Stimulated activated CD4-positive, alpha-beta T cell treated with anti-CD3 and anti-CD28 coated beads, Interleukin-15, amount 100 ng/mL, for 24 hours (primary cell): ENCODE measurements around the gene UBL4A.
A peak's percentile ranks its signal among the peaks of the same experiment; 100 is the strongest.

ENCODE experiments used
- DNase-seq: peaks from one replicate; pipeline ENCODE4 v3.0.0-alpha.2; 2020

The UBL4A gene

GRCh38 chrX:154486396-154487207 lies at the start of gene UBL4A:
Gene UBL4A (minus strand): TSS chrX:154486615. CDS start chrX:154486584, 31 bp downstream.
- peak; percentile 69 for DNase-seq

DNA sequence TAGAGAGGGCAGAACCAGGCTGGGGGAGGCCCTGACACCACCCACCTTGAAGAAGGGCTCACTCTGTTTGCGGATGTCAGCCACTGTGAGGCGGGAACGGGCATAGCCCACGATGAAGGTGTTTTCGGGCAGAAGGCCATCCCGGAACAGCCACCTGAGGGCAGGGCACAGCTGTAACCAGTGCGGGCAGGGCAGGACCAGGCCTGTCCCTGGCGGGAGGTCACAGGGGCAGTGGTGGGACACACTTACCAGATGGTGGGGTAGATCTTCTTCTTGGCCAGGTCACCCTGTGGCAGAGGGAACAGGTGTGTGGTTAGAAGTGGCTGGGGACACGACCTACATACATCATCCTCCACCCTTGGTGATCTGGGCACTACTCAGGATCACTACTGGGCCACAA lies 49.5 kb upstream of the UBL4A start:
- DNase-seq = no peak

- peak; percentile 89 for DNase-seq
Measured at GRCh38 chrX:154534526-154535322, 48.3 kb upstream of the UBL4A start.

DNA sequence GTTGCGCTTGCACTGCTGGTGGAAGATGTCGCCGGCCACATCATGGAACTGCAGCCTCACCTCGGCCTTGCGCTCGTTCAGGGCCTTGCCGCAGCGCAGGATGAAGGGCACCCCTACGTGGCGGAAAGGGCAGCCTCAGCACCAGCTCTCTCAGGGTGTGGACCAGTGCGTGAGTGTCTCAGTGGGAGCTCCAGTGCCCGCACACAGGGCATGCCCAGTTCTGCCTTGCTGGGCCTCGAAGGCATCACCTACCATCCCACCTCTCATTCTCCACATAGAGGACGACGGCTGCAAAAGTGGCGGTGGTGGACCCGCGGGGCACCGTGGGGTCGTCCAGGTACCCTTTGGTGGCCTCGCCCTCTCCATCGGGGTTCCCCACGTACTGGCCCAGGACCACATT lies 46.3 kb upstream of the UBL4A start:
- no peak for DNase-seq

DNA sequence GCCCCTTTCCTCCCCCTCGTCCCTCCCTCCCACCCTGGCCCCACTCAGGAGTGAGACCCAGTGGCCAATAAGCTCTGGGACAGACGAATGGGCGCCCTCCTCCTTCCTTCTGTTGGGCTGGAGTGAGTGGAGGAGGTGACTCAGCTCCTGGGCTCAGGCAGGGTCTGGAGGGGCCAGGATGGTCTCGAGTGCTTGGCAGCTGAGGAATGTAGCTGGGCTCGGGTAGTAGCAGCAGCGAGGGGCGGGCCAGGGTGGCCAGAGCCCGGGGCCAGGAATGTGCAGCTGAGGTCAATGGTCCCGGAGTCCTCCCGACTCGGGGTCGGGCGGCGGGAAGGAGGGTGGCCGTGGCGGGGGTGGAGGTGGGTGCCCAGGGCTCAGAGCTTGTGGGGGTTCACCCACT lies 45.2 kb upstream of the UBL4A start:
- DNase-seq = no peak

DNA sequence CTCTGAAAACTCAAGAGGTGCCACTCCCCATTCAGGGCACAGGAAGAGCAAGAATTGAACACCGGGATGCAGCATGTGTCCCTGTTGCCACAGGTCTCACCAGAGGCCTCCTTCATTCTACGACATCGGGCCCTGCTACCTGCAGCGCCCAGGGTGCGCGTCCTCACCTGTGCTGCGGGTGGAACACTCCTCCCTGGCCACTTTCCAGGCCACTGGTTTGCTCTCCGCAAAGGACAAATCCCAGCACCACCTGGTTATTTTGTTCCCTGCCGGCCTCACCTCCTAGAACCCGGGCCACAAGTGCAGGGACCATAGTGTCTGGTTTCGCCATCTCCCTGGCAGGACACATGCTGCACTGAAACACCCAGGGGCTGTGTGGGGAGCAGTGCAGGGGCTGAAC lies 43.9 kb upstream of the UBL4A start:
- DNase-seq = no peak

DNA sequence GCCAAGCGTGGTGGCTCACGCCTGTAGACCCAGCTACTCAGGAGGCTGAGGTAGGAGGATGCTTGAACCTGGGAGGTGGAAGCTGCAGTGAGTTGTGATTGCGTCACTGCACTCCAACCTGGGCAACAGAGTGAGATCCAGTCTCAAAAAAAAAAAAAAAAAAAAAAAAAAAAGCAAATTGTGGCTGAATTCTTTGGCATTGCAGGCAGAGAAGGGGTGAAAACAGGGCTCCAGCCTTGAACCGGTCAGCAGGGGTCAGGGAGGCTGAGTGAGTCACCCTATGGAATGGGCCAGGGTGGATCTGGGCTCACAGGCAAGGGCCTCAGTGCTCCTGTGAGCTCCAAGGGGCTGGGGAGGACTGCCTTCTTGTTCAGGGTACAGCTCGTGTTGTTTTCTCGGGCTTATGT lies 42.8 kb upstream of the UBL4A start:
- DNase-seq = no peak

GRCh38 chrX:154526901-154527675 lies 40.7 kb upstream of the UBL4A start:
- peak; percentile 77 for DNase-seq

- no peak for DNase-seq
Measured at GRCh38 chrX:154525606-154526490, 39.4 kb upstream of the UBL4A start.

- no peak for DNase-seq
Measured at GRCh38 chrX:154519389-154519788, 33.0 kb upstream of the UBL4A start.

DNA sequence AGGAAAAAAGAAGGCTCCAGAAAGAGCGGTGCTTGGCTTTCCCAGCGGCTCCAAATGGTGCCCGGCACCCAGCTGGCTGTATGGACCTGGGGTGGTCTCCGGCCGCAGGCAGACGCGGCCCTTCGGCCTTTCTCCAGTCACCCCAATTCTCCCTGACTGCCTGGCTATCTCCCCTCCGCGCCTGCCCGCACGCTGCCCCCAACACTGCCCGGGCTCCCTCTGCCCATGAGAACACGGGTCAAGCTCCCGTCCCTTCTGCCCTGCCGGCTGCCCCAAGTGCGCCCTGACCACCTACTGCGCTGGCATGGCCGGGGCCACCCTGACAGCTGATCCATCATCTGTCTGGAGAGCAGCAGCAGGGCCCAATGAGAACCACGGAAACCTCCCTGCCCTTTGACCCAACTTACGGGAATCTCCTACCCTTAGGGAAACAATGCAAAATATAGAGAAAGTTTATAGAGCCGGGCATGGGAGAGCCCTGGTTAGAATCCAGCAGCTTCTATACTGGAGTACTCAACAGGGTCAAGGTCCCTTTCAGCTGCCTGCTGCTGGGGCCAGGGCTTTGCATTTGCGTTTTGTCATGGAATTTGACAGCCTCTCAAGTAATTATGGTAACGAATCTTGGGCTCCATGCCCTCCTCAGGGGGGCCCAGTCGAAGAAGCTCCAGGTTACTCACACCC lies 30.8 kb upstream of the UBL4A start:
- no peak for DNase-seq

- no peak for DNase-seq
Measured at GRCh38 chrX:154516656-154517100, 30.3 kb upstream of the UBL4A start.

- peak; percentile 94 for DNase-seq
Measured at GRCh38 chrX:154515966-154516655, 29.7 kb upstream of the UBL4A start, which contains the start of gene FAM3A. Gene FAM3A (minus strand): TSS chrX:154516232. CDS start chrX:154515772, 460 bp downstream.

GRCh38 chrX:154515090-154515965 lies 28.9 kb upstream of the UBL4A start:
- peak; percentile 33 for DNase-seq

GRCh38 chrX:154513716-154514115 lies 27.3 kb upstream of the UBL4A start:
- no peak for DNase-seq

DNA sequence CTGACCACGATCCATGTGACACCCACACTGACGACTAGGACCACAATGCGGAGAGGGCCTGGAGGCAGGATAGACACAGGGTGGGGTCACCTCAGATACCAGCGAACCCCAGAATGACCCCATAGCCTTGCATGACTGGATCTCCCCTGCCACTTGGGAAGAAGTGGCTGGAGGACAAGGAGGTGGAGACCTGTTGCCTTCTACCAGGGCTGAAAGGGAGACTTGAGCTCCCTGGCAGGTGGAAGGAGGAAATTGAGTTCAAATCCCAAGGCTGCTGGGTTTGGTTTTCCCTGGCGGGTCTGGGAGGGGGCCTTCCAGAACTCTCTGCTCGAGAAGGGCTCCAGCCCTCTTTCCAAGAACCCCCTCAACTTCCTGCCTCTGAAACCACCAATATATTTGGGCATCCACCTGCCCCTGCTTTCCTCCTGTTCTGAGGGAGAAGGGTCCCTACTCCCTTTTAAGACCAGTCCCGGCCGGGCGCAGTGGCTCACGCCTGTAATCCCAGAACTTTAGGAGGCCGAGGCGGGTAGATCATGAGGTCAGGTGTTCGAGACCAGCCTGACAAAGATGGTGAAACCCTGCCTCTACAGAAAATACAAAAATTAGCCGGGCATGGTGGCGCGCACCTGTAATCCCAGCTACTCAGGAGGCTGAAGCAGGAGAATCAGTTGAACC lies 26.6 kb upstream of the UBL4A start:
- DNase-seq = no peak

- no peak for DNase-seq
Measured at GRCh38 chrX:154511761-154512160, 25.3 kb upstream of the UBL4A start.

GRCh38 chrX:154509455-154509854 lies 23.0 kb upstream of the UBL4A start:
- no peak for DNase-seq

DNA sequence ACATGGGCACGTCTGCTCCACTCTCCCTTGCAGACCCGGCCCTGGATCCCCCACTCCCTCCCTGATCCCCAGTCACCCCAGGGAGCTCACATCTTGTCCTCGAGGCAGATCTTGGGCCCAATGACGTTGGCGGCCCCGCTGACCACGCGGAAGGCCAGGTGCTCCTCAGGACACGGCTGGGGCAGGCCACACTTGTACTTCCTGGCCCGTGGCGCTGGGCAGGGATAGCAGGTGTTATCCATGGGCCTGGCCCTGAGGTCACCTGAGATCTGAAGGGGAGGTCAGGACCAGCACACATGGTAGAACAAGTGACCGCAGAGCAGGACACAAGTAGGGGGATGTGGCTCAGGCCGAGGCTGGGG lies 21.9 kb upstream of the UBL4A start:
- DNase-seq = no peak
